Lower lobe of right lung (tissue), 2 donors: ENCODE data around the gene VAV2. TPM values are rescaled to one million over a fixed set of nuclear protein-coding genes. Genes with fewer than 3 reads are reported as not detected.
A peak's percentile ranks its signal among the peaks of the same experiment; 100 is the strongest.

Experiments
- ATAC-seq, 2 donors: fragments of 200-7000 bp; cut with Tn5 transposase; one replicate each; pipeline ENCODE4 v1.9.1; 2020 to 2022; ENCODE audit warnings: mild to moderate bottlenecking in 2 of 2, moderate library complexity in 2 of 2
- DNase-seq: peaks from one replicate; pipeline ENCODE4 v3.0.0-alpha.2; 2020
- H3K27ac ChIP-seq: fragments of 200-600 bp; one replicate; pipeline ENCODE4 v1.8.0; 2022
- H3K27me3 ChIP-seq: fragments of 200-600 bp; one replicate; pipeline ENCODE4 v1.8.0; 2022; ENCODE audit warnings: low read depth
- H3K36me3 ChIP-seq: fragments of 200-600 bp; one replicate; pipeline ENCODE4 v1.8.0; 2022; ENCODE audit warnings: mild to moderate bottlenecking
- H3K4me1 ChIP-seq: fragments of 200-600 bp; one replicate; pipeline ENCODE4 v1.8.0; 2022
- H3K4me3 ChIP-seq: fragments of 200-600 bp; one replicate; pipeline ENCODE4 v1.8.0; 2022; ENCODE audit warnings: mild to moderate bottlenecking
- H3K9me3 ChIP-seq: fragments of 200-600 bp; one replicate; pipeline ENCODE4 v1.8.0; 2022
- CTCF ChIP-seq: fragments of 200-600 bp; IDR thresholded peaks from one replicate; pipeline ENCODE4 v1.8.0; 2022; ENCODE audit warnings: antibody characterized with exemption, mild to moderate bottlenecking
- intact Hi-C: fragments of 100-400 bp; cut with DNase I; formaldehyde crosslinking; loops from one replicate; pipeline ENCODE4 v1.11.0; 2022
- total RNA-seq: library from RNA; stranded (reverse); fragmentation: NEBNext Ultra II Directional; extraction: Animal tissue kit (Norgen Biotek cat#: 25700); gene quantifications from one replicate; pipeline ENCODE4 v1.2.1, GENCODE V29; 2021
- donor health status: DM: no; HTN: yes; CAD: no; lungs with severe emphysema.

VAV2 gene
- total RNA-seq, 1 donor from 2014 or later: 26.9 TPM

GRCh38 chr9:133950192-133950591, 41.9 kb downstream of the VAV2 start:
- Histone ChIP-seq H3K36me3 (no peaks in the 10 kb centered on the region), H3K4me1 (peaks cover 51% of the 10 kb centered on the region), H3K27me3 (no peaks in the 10 kb centered on the region), H3K9me3 (no peaks in the 10 kb centered on the region), H3K27ac (no peak overlapping the region), H3K4me3 (no peak overlapping the region)
- DNase-seq: peak; percentile 38
- ATAC-seq: no peak
- no peak for TF ChIP-seq CTCF
- intact Hi-C loops: no loop called here

GRCh38 chr9:133949486-133950061, 42.5 kb downstream of the VAV2 start:
- no peak for TF ChIP-seq CTCF
- DNase-seq (peak; percentile 31), ATAC-seq (no peak)
- no peak overlapping the region for H3K27ac ChIP-seq
- H3K9me3 ChIP-seq: no peaks in the 10 kb centered on the region
- intact Hi-C loops: no loop called here
- no peaks in the 10 kb centered on the region for H3K27me3 ChIP-seq
- no peaks in the 10 kb centered on the region for H3K36me3 ChIP-seq
- H3K4me3 ChIP-seq: no peak overlapping the region
- peaks cover 45% of the 10 kb centered on the region for H3K4me1 ChIP-seq

GRCh38 chr9:133948561-133949485, 43.3 kb downstream of the VAV2 start:
- peak; percentile 32 for DNase-seq
- Histone ChIP-seq H3K27ac (no peak overlapping the region), H3K4me1 (peaks cover 39% of the 10 kb centered on the region), H3K9me3 (no peaks in the 10 kb centered on the region), H3K36me3 (no peaks in the 10 kb centered on the region), H3K27me3 (no peaks in the 10 kb centered on the region), H3K4me3 (no peak overlapping the region)
- intact Hi-C loops: no loop called here
- TF ChIP-seq CTCF: no peak
- ATAC-seq: no peak

- Histone ChIP-seq H3K9me3 (no peaks in the 10 kb centered on the region), H3K4me3 (no peak overlapping the region), H3K27ac (no peak overlapping the region), H3K4me1 (peaks cover 39% of the 10 kb centered on the region), H3K36me3 (no peaks in the 10 kb centered on the region), H3K27me3 (no peaks in the 10 kb centered on the region)
- ATAC-seq (no peak), DNase-seq (peak; percentile 48)
- intact Hi-C loops: no loop called here
- TF ChIP-seq CTCF: no peak
These were observed 44.0 kb downstream of the VAV2 start for GRCh38 chr9:133948131-133948530.

- H3K27me3 ChIP-seq: no peaks in the 10 kb centered on the region
- H3K4me1 ChIP-seq: peaks cover 39% of the 10 kb centered on the region
- ATAC-seq (no peak), DNase-seq (peak; percentile 36)
- H3K36me3 ChIP-seq: no peaks in the 10 kb centered on the region
- H3K4me3 ChIP-seq: no peak overlapping the region
- H3K27ac ChIP-seq: no peak overlapping the region
- intact Hi-C loops: no loop called here
- no peaks in the 10 kb centered on the region for H3K9me3 ChIP-seq
- no peak for TF ChIP-seq CTCF
These were observed 45.2 kb downstream of the VAV2 start for GRCh38 chr9:133946840-133947486.
